ES-I3 (cell line): ENCODE results near the gene SSBP3.

ENCODE experiments used
- H3K36me3 ChIP-seq: 2 replicates; pipeline ENCODE4 v1.6.1; 2013; ENCODE audit warnings: mild to moderate bottlenecking, low read length, control low read depth, moderate library complexity; ENCODE audit not compliant: insufficient read depth
- H3K4me1 ChIP-seq: 2 replicates; pipeline ENCODE4 v1.6.1; 2013; ENCODE audit warnings: mild to moderate bottlenecking, control low read depth, low read length; ENCODE audit not compliant: insufficient read depth
- H3K9ac ChIP-seq: 2 replicates; pipeline ENCODE4 v1.6.1; 2013; ENCODE audit warnings: low read depth, mild to moderate bottlenecking, low read length, moderate library complexity
- H3K9me3 ChIP-seq: 2 replicates; pipeline ENCODE4 v1.6.1; 2013; ENCODE audit warnings: mild to moderate bottlenecking, low read length, moderate library complexity; ENCODE audit not compliant: control insufficient read depth, insufficient read depth

SSBP3 gene

DNA sequence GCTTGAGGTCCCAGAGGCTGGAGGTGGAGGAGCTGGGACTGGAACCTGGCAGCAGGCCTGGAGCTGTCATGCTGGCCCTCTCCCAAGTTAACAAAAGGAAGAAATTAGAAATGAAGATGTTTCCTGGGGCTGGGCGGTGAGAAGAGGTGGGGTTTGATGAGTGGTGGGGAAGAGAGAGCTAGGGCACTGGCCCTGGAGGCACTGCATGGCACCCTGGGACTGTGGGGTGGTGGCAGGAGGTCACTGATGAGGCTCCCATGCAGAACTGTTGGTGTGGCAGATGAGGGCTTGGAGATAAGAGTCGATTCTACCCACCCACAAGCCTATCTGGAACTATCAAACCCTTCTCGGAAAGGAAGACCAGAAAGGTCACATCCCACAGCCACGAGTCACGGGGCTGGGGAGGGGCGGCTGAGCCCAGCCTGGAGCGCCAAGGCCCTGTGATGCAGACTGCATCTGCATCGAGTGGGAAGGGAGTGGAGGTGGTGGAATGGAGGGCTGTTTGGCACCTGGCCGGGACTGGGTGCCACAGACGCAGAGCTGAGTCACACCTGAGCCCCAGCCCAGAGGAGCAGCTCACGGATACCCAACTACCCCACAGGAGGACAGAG lies 176.8 kb downstream of the SSBP3 start:
- Histone ChIP-seq H3K9ac (no peak overlapping the region), H3K9me3 (no peaks in the 10 kb centered on the region), H3K4me1 (peaks cover 5% of the 10 kb centered on the region; the same call in 1 of the 2 replicates), H3K36me3 (no peaks in the 10 kb centered on the region; the same call in 1 of the 2 replicates)

GRCh38 chr1:54228638-54229079 lies 177.5 kb downstream of the SSBP3 start:
- Histone ChIP-seq H3K36me3 (no peaks in the 10 kb centered on the region; the same call in 1 of the 2 replicates), H3K9me3 (no peaks in the 10 kb centered on the region), H3K4me1 (peaks cover 8% of the 10 kb centered on the region; the same call in 1 of the 2 replicates), H3K9ac (no peak overlapping the region)

GRCh38 chr1:54227891-54228310 lies 178.3 kb downstream of the SSBP3 start:
- no peak overlapping the region for H3K9ac ChIP-seq
- no peaks in the 10 kb centered on the region; the same call in 1 of the 2 replicates for H3K36me3 ChIP-seq
- no peaks in the 10 kb centered on the region for H3K9me3 ChIP-seq
- peaks cover 8% of the 10 kb centered on the region; the same call in 1 of the 2 replicates for H3K4me1 ChIP-seq

GRCh38 chr1:54227091-54227602 lies 179.0 kb downstream of the SSBP3 start:
- Histone ChIP-seq H3K9ac (no peak overlapping the region), H3K9me3 (no peaks in the 10 kb centered on the region), H3K4me1 (peaks cover 10% of the 10 kb centered on the region; the same call in 1 of the 2 replicates), H3K36me3 (no peaks in the 10 kb centered on the region; the same call in 1 of the 2 replicates)

DNA sequence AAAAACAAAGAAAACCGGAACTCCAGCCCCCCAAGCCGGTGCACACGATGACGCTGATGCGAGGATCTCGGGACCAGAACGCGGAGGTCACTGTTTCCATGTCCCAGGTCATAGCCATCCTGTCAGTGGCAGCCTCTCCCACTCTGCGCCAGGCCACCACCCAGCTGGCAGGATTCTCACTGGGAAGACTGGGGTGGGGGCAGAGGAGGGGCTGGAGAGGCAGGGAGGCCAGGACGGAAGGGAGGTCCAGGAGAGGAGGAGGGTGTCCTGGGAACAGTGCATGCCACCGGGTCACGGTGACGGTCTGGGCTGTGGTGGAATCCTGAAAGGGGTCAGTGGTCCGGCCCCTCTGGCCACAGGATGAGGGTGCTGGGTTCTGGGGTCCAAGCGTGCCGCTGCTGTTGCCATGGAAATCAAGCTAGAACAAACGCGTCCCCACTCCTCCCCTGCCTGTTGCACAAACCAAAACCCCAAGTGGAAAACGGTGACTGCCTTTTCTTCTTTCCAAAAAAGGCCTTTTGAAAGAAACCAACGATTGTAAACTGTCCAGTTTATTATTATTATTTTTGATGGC lies 180.1 kb downstream of the SSBP3 start:
- Histone ChIP-seq H3K4me1 (peaks cover 13% of the 10 kb centered on the region; the same call in 1 of the 2 replicates), H3K9ac (no peak overlapping the region)

DNA sequence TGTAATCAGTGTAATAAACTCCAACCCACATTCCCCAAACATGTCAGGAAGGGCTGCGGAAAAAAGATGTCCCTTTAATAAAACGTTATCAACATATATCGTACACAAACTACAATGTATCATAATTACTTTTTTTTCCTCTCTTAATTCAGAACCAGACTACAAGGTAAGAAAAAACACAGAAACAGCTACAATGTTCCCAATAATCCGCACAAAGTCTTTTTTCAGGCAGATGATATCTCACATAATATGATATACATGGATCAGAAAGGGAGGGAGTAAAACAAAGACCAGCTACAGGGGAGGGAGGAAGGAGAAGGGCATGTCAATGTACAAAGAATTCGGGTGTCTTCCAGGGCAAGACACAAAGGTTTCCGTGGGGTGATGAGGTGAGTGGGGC lies 180.8 kb downstream of the SSBP3 start:
- no peaks in the 10 kb centered on the region for H3K9me3 ChIP-seq
- H3K9ac ChIP-seq, result no peak overlapping the region
- H3K36me3 ChIP-seq, result no peaks in the 10 kb centered on the region; the same call in 1 of the 2 replicates
- H3K4me1 ChIP-seq, result peaks cover 13% of the 10 kb centered on the region; the same call in 1 of the 2 replicates

More for the DNA sequence above, 180.1 kb downstream of the SSBP3 start:
- Histone ChIP-seq H3K36me3 (no peaks in the 10 kb centered on the region; the same call in 1 of the 2 replicates), H3K9me3 (no peaks in the 10 kb centered on the region)

- H3K4me1 ChIP-seq, result peaks cover 17% of the 10 kb centered on the region; the same call in 1 of the 2 replicates
- H3K9me3 ChIP-seq, result no peaks in the 10 kb centered on the region
- H3K9ac ChIP-seq, result no peak overlapping the region
- no peaks in the 10 kb centered on the region; the same call in 1 of the 2 replicates for H3K36me3 ChIP-seq
Observed at GRCh38 chr1:54224233-54224632, 182.0 kb downstream of the SSBP3 start.

DNA sequence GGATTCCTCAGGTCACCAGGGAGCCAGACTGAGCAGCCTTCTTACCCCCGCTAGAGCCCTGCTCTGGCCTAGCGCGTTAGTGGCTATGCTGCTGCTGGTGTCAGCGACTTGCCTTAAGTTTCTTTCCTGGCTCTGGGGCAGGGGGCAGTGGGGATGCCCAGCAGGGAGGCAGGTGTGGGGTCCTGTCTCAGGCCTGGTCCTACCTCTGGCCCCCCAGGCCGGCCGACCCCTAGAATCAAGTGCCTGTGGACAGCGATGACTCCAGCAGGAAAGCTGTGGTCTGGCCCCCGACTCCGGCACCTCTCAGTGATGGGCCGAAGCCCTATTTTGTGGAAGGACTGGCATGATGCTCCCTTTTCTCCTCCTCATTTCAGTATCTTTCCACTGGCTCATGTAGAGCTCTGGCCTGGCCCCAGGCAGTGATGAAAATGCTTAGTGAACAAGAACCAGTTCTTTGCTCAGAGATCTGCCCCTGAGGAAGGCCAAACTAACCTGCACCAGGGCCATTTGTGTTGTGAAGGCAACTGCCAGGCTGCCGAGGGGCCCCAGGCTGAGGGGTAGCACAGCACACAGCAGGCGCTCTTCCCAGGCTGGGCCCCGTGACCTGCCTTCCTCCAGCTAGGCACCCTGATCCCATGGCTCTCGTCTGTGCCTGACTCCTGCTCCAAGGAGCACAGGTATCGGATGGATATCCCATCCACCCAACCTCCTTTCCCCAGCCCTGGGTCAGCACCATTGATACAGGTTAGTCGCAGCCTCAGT lies 182.6 kb downstream of the SSBP3 start:
- Histone ChIP-seq H3K4me1 (peaks cover 17% of the 10 kb centered on the region; the same call in 1 of the 2 replicates), H3K9ac (no peak overlapping the region), H3K9me3 (no peaks in the 10 kb centered on the region), H3K36me3 (no peaks in the 10 kb centered on the region; the same call in 1 of the 2 replicates)

DNA sequence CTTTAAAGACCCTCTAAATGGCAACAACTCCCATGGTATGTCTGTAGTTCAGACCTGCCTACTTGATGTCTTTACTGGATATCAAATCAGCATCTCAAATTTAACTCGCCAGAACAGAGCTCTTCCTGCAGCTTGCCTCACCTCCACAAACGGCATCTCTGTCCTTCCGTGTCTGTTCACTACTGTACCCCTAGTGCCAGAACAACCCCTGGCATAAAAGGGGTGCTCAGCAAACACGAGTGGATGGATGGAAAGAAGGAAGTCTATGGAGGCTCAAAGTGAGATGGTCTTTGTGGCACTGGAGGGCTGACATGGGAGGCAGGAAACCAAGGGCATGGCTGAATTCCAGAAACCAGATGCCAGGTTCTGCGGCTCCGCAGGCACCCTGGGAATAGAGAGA lies 183.5 kb downstream of the SSBP3 start:
- H3K36me3 ChIP-seq, result peaks cover 9% of the 10 kb centered on the region
- H3K9ac ChIP-seq, result no peak overlapping the region
- H3K9me3 ChIP-seq, result no peaks in the 10 kb centered on the region
- peaks cover 17% of the 10 kb centered on the region; the same call in 1 of the 2 replicates for H3K4me1 ChIP-seq

- H3K9me3 ChIP-seq, result no peaks in the 10 kb centered on the region
- no peak overlapping the region for H3K9ac ChIP-seq
- peaks cover 15% of the 10 kb centered on the region for H3K36me3 ChIP-seq
- peaks cover 12% of the 10 kb centered on the region; the same call in 1 of the 2 replicates for H3K4me1 ChIP-seq
Observed at GRCh38 chr1:54221867-54222484, 184.2 kb downstream of the SSBP3 start.

- peaks cover 12% of the 10 kb centered on the region; the same call in 1 of the 2 replicates for H3K4me1 ChIP-seq
- no peaks in the 10 kb centered on the region for H3K9me3 ChIP-seq
- no peak overlapping the region for H3K9ac ChIP-seq
- peaks cover 22% of the 10 kb centered on the region for H3K36me3 ChIP-seq
Observed at GRCh38 chr1:54221113-54221834, 184.9 kb downstream of the SSBP3 start.

GRCh38 chr1:54220004-54220811 lies 186.0 kb downstream of the SSBP3 start:
- Histone ChIP-seq H3K4me1 (peaks cover 12% of the 10 kb centered on the region; the same call in 1 of the 2 replicates), H3K9ac (no peak overlapping the region), H3K9me3 (no peaks in the 10 kb centered on the region), H3K36me3 (peaks cover 24% of the 10 kb centered on the region)

- Histone ChIP-seq H3K4me1 (peaks cover 12% of the 10 kb centered on the region; the same call in 1 of the 2 replicates), H3K36me3 (peaks cover 29% of the 10 kb centered on the region), H3K9me3 (no peaks in the 10 kb centered on the region), H3K9ac (no peak overlapping the region)
Observed at GRCh38 chr1:54219688-54220003, 186.5 kb downstream of the SSBP3 start.
